Measurements from ENCODE around the gene ERGIC1. TPM values are rescaled to one million over a fixed set of nuclear protein-coding genes. Genes with fewer than 3 reads are reported as not detected.

The ERGIC1 gene
- total and polyA plus RNA-seq, 2 of the 8 experiments (the other 6 are each of a cell fraction or from before 2014, with no cell fraction given), result 95.3 to 106 TPM

- TF ChIP-seq TCF12 (IDR thresholded peaks at IDR 0.05; ENCODE audit: low read depth, low read length) (no peak), ZNF274 (IDR thresholded peaks at IDR 0.05; ENCODE audit: borderline replicate concordance, extremely low read depth, low read length) (no peak), NANOG (IDR thresholded peaks at IDR 0.05; ENCODE audit: insufficient read depth, low read depth, low read length, poor library complexity, severe bottlenecking) (no peak), SIX5 (IDR thresholded peaks at IDR 0.05; ENCODE audit: low read depth, low read length) (no peak), ATF2 (IDR thresholded peaks at IDR 0.05; ENCODE audit: low read length) (no peak), KDM1A (IDR thresholded peaks at IDR 0.05; ENCODE audit: borderline replicate concordance, low read length) (no peak), USF2 (IDR thresholded peaks at IDR 0.05; ENCODE audit: low read length) (no peak), RAD21 (IDR thresholded peaks at IDR 0.05 in 1 of 2, conservative IDR thresholded peaks at IDR 0.05 in 1 of 2; ENCODE audit: low read depth in 2 of 2, low read length in 2 of 2) (no peak), JUND (IDR thresholded peaks at IDR 0.05; ENCODE audit: low read length) (no peak), CHD1 (IDR thresholded peaks at IDR 0.05; ENCODE audit: low read depth, low read length) (no peak)
Measured at GRCh38 chr5:172858990-172859811, 25.1 kb downstream of the ERGIC1 start (continued).
